K562 (cell line): Measurements from ENCODE around the gene HTT-AS.

Experiments
- CBFA2T3 ChIP-seq: fragments of 450-650 bp; IDR thresholded peaks from 2 replicates; pipeline ENCODE4 v1.6.1; 2017
- CCNT2 ChIP-seq: IDR thresholded peaks from 2 replicates; pipeline ENCODE4 v1.6.1; 2011; ENCODE audit warnings: borderline replicate concordance, low read depth, mild to moderate bottlenecking, moderate library complexity, mixed read lengths, low read length; ENCODE audit not compliant: insufficient read length; ENCODE audit errors: extremely low read depth
- EZH2 ChIP-seq: IDR thresholded peaks from 2 replicates; pipeline ENCODE4 v1.6.1; 2012; ENCODE audit warnings: low read depth, mild to moderate bottlenecking, inconsistent platforms, low read length, borderline replicate concordance
- MXI1 ChIP-seq: IDR thresholded peaks from 2 replicates; pipeline ENCODE4 v1.6.1; 2011; ENCODE audit warnings: low read depth, mild to moderate bottlenecking, improper control_type of control experiment, low read length
- POLR2A ChIP-seq: fragments of 450-650 bp; conservative IDR thresholded peaks from 2 replicates; pipeline ENCODE4 v1.6.1; 2016
- RAD21 ChIP-seq, 2 experiments: fragments of 250-450 bp in 1 of 2; fragments of 450-650 bp in 1 of 2; sonication (Bioruptor Pico) in 1 of 2; formaldehyde crosslinking in 1 of 2; IDR thresholded peaks in 1 of 2; conservative IDR thresholded peaks in 1 of 2; 2 replicates each; pipeline versions ENCODE4 v1.4.0 to v1.8.0; 2020 to 2022; ENCODE audit warnings: mild to moderate bottlenecking in 2 of 2, moderate library complexity in 1 of 2
- SMAD1 ChIP-seq: fragments of 150-350 bp; IDR thresholded peaks from 2 replicates; pipeline ENCODE4 v1.6.1; 2014; ENCODE audit warnings: low read length, low read depth; ENCODE audit not compliant: partially characterized antibody
- TAF1 ChIP-seq: IDR thresholded peaks from 2 replicates; pipeline ENCODE4 v1.6.1; 2011; ENCODE audit warnings: mild to moderate bottlenecking, low read length, moderate library complexity; ENCODE audit not compliant: insufficient read depth, control insufficient read depth, severe bottlenecking; ENCODE audit errors: extremely low read depth
- TCF7L2 ChIP-seq: fragments of 150-350 bp; IDR thresholded peaks from 2 replicates; pipeline ENCODE4 v1.6.1; 2016; ENCODE audit warnings: low read depth, mild to moderate bottlenecking, low read length, moderate library complexity
- ZNF263 ChIP-seq: sonication (generic); formaldehyde crosslinking; IDR thresholded peaks from 2 replicates; pipeline ENCODE4 v1.8.0; 2022; ENCODE audit warnings: mild to moderate bottlenecking, missing genetic modification reagents, borderline replicate concordance
- TF ChIP-seq, protein P1 (sequence below): sonication (generic); formaldehyde crosslinking; IDR thresholded peaks from 2 replicates; pipeline ENCODE4 v1.8.0; 2022; ENCODE audit warnings: missing genetic modification reagents, mild to moderate bottlenecking, borderline replicate concordance
- TF ChIP-seq, protein P2 (sequence below), 3 experiments: IDR thresholded peaks in 2 of 3; conservative IDR thresholded peaks in 1 of 3; 2 replicates each; pipeline ENCODE4 v1.5.1; 2011 to 2012; ENCODE audit warnings: low read length in 3 of 3, mild to moderate bottlenecking in 3 of 3, control low read depth in 2 of 3, improper control_type of control experiment in 1 of 3, inconsistent platforms in 1 of 3, low read depth in 1 of 3, mixed read lengths in 1 of 3, moderate library complexity in 1 of 3; ENCODE audit not compliant: insufficient read depth in 2 of 3
- TF ChIP-seq, protein P3 (sequence below): IDR thresholded peaks from 2 replicates; pipeline ENCODE4 v1.6.1; 2014; ENCODE audit warnings: antibody characterized with exemption
- TF ChIP-seq, protein P4 (sequence below): sonication (generic); formaldehyde crosslinking; IDR thresholded peaks from 2 replicates; pipeline ENCODE4 v1.8.0; 2022; ENCODE audit warnings: missing genetic modification reagents, mild to moderate bottlenecking, borderline replicate concordance

DNA sequence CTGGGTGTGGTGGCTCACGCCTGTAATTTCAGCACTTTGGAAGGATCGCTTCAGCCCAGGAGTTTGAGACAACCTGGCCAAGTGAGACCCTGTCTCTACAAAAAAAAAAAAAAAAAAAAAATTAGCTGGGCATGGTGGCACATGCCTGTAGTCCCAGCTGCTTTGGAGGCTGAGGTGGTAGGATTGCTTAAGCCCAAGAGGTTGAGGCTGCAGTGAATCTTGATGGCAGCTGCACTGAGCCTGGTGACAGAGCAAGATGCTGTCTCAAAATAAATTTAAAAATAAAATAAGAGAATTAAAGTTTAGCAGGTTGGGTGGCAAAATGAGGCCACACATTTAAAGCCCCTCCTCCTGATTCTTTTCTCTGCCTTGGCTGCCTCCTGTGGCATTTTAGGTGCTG, 47.3 kb upstream of the HTT-AS start:
- TF ChIP-seq, protein P1, sequence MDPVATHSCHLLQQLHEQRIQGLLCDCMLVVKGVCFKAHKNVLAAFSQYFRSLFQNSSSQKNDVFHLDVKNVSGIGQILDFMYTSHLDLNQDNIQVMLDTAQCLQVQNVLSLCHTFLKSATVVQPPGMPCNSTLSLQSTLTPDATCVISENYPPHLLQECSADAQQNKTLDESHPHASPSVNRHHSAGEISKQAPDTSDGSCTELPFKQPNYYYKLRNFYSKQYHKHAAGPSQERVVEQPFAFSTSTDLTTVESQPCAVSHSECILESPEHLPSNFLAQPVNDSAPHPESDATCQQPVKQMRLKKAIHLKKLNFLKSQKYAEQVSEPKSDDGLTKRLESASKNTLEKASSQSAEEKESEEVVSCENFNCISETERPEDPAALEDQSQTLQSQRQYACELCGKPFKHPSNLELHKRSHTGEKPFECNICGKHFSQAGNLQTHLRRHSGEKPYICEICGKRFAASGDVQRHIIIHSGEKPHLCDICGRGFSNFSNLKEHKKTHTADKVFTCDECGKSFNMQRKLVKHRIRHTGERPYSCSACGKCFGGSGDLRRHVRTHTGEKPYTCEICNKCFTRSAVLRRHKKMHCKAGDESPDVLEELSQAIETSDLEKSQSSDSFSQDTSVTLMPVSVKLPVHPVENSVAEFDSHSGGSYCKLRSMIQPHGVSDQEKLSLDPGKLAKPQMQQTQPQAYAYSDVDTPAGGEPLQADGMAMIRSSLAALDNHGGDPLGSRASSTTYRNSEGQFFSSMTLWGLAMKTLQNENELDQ = no peak
- TF ChIP-seq, protein P2, sequence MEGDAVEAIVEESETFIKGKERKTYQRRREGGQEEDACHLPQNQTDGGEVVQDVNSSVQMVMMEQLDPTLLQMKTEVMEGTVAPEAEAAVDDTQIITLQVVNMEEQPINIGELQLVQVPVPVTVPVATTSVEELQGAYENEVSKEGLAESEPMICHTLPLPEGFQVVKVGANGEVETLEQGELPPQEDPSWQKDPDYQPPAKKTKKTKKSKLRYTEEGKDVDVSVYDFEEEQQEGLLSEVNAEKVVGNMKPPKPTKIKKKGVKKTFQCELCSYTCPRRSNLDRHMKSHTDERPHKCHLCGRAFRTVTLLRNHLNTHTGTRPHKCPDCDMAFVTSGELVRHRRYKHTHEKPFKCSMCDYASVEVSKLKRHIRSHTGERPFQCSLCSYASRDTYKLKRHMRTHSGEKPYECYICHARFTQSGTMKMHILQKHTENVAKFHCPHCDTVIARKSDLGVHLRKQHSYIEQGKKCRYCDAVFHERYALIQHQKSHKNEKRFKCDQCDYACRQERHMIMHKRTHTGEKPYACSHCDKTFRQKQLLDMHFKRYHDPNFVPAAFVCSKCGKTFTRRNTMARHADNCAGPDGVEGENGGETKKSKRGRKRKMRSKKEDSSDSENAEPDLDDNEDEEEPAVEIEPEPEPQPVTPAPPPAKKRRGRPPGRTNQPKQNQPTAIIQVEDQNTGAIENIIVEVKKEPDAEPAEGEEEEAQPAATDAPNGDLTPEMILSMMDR (IDR thresholded peaks at IDR 0.05 in 2 of 3, conservative IDR thresholded peaks at IDR 0.05 in 1 of 3; ENCODE audit: insufficient read depth in 2 of 3, low read depth in 1 of 3, low read length in 3 of 3) = no peak
- TF ChIP-seq, protein P3, sequence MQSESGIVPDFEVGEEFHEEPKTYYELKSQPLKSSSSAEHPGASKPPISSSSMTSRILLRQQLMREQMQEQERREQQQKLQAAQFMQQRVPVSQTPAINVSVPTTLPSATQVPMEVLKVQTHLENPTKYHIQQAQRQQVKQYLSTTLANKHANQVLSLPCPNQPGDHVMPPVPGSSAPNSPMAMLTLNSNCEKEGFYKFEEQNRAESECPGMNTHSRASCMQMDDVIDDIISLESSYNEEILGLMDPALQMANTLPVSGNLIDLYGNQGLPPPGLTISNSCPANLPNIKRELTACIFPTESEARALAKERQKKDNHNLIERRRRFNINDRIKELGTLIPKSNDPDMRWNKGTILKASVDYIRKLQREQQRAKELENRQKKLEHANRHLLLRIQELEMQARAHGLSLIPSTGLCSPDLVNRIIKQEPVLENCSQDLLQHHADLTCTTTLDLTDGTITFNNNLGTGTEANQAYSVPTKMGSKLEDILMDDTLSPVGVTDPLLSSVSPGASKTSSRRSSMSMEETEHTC = no peak
- TF ChIP-seq ZNF263 (no peak), POLR2A (no peak), MXI1 (no peak), CCNT2 (no peak), RAD21 (CRISPR knock-in tag; conservative IDR thresholded peaks at IDR 0.05 in 1 of 2, IDR thresholded peaks at IDR 0.05 in 1 of 2) (no peak), EZH2 (no peak), SMAD1 (no peak), TAF1 (no peak), TCF7L2 (no peak), CBFA2T3 (no peak)
- TF ChIP-seq, protein P4, sequence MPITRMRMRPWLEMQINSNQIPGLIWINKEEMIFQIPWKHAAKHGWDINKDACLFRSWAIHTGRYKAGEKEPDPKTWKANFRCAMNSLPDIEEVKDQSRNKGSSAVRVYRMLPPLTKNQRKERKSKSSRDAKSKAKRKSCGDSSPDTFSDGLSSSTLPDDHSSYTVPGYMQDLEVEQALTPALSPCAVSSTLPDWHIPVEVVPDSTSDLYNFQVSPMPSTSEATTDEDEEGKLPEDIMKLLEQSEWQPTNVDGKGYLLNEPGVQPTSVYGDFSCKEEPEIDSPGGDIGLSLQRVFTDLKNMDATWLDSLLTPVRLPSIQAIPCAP (CRISPR knock-in tag) = no peak
